ENCODE measurements around the gene ID1. TPM values are rescaled to one million over a fixed set of nuclear protein-coding genes. Genes with fewer than 3 reads are reported as not detected.

Gene ID1, protein sequence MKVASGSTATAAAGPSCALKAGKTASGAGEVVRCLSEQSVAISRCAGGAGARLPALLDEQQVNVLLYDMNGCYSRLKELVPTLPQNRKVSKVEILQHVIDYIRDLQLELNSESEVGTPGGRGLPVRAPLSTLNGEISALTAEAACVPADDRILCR
- total RNA-seq (2021) (88.8 to 158 TPM (median 149 TPM) in 3 replicates), Bru-seq, nascent RNA (percentile 99 among the genes with signal in this experiment)
- long read RNA-seq, experiment 1, transcript ID1-201 (1 exons, 1,233 nt), result minor isoform, 8 of 84 reads
- long read RNA-seq, experiment 1, transcript ID1-202 (2 exons, 994 nt), result major isoform, 74 of 84 reads
- long read RNA-seq, experiment 1, partial matches to known transcripts, result 0 of 84 reads
- long read RNA-seq, experiment 1, other reads (novel, unspliced or antisense), result 2 of 84 reads
- long read RNA-seq, experiment 2, transcript ID1-201 (1 exons, 1,233 nt), result minor isoform, 9 of 158 reads
- long read RNA-seq, experiment 2, transcript ID1-202 (2 exons, 994 nt), result major isoform, 149 of 158 reads
- long read RNA-seq, experiment 2, partial matches to known transcripts, result 0 of 158 reads
- long read RNA-seq, experiment 2, other reads (novel, unspliced or antisense), result 0 of 158 reads
- long read RNA-seq, experiment 3, partial matches to known transcripts, result 0 of 2 reads
- long read RNA-seq, experiment 3, other reads (novel, unspliced or antisense), result 0 of 2 reads

DNA sequence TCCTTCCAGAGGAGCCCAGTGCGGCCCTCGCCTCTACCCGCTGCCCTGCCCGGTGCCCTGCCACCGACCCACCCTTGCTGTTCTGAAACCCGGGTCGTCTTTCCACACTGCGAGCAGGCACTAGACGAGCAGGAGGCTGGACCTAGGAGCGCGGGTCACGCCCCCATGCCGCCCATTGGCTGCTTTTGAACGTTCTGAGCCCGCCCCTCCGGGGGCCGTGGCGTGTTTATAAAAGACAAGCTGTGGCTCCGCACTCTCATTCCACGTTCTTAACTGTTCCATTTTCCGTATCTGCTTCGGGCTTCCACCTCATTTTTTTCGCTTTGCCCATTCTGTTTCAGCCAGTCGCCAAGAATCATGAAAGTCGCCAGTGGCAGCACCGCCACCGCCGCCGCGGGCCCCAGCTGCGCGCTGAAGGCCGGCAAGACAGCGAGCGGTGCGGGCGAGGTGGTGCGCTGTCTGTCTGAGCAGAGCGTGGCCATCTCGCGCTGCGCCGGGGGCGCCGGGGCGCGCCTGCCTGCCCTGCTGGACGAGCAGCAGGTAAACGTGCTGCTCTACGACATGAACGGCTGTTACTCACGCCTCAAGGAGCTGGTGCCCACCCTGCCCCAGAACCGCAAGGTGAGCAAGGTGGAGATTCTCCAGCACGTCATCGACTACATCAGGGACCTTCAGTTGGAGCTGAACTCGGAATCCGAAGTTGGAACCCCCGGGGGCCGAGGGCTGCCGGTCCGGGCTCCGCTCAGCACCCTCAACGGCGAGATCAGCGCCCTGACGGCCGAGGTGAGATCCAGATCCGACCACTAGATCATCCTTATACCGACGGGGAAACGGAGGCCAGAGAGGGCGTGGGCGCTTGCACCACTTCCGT lies at the start of gene ID1:
ID1 (plus strand) TSS at position 259 of the 871 bp plus-strand sequence; CDS start at position 358, 99 bp downstream.
- H3K36me3 Mint-ChIP-seq, result peaks cover 8% of the 10 kb centered on the region
- peaks cover 42% of the 10 kb centered on the region for H3K4me1 Mint-ChIP-seq
- ATAC-seq (peak; percentile 54), DNase-seq (ENCODE audit: low spot score) (peak; percentile 95)
- peaks cover 2% of the 10 kb centered on the region; the same call in 1 of the 2 replicates for H3K27me3 Mint-ChIP-seq (ENCODE audit: low read depth)
- H3K27ac Mint-ChIP-seq, result peak within 1 kb of the TSS; percentile 99
- H3K9me3 Mint-ChIP-seq, result no peaks in the 10 kb centered on the region
- ChIA-PET POLR2A (interaction anchor here (1.0 to 6.4 kb wide), 13 partner anchors 10 to 115 kb away, joined by 3 to 73 read pairs (median 6); no protein-coding TSS in a partner anchor), CTCF (interaction anchor here (1.0 to 17.0 kb wide), 9 partner anchors 7 to 118 kb away, joined by 5 to 927 read pairs (median 13); no protein-coding TSS in a partner anchor)
- peak within 1 kb of the TSS; percentile 96 for H3K4me3 Mint-ChIP-seq
- TF ChIP-seq, protein P1, sequence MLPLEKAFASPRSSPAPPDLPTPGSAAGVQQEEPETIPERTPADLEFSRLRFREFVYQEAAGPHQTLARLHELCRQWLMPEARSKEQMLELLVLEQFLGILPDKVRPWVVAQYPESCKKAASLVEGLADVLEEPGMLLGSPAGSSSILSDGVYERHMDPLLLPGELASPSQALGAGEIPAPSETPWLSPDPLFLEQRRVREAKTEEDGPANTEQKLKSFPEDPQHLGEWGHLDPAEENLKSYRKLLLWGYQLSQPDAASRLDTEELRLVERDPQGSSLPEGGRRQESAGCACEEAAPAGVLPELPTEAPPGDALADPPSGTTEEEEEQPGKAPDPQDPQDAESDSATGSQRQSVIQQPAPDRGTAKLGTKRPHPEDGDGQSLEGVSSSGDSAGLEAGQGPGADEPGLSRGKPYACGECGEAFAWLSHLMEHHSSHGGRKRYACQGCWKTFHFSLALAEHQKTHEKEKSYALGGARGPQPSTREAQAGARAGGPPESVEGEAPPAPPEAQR (CRISPR knock-in tag; IDR thresholded peaks at IDR 0.05), result no peak
- TF ChIP-seq ZNF396 (CRISPR knock-in tag; IDR thresholded peaks at IDR 0.05; ENCODE audit: borderline replicate concordance), result no peak
- TF ChIP-seq, protein P2, sequence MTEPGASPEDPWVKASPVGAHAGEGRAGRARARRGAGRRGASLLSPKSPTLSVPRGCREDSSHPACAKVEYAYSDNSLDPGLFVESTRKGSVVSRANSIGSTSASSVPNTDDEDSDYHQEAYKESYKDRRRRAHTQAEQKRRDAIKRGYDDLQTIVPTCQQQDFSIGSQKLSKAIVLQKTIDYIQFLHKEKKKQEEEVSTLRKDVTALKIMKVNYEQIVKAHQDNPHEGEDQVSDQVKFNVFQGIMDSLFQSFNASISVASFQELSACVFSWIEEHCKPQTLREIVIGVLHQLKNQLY (CRISPR knock-in tag; IDR thresholded peaks at IDR 0.05), result no peak; the same call in 1 of the 2 replicates
- no peak for TF ChIP-seq KAT7 (CRISPR knock-in tag; IDR thresholded peaks at IDR 0.05; ENCODE audit: borderline replicate concordance)
- TF ChIP-seq TEAD1 (CRISPR knock-in tag; IDR thresholded peaks at IDR 0.05), result peak; percentile 60
- peak; percentile 86 for TF ChIP-seq GABPB1 (CRISPR knock-in tag; IDR thresholded peaks at IDR 0.05)
- no peak for TF ChIP-seq JAZF1 (CRISPR knock-in tag; IDR thresholded peaks at IDR 0.05)
- TF ChIP-seq SMAD3 (CRISPR knock-in tag; IDR thresholded peaks at IDR 0.05; ENCODE audit: borderline replicate concordance), result no peak
- no peak for TF ChIP-seq NFE2L1 (CRISPR knock-in tag; IDR thresholded peaks at IDR 0.05)
- TF ChIP-seq, protein P3, sequence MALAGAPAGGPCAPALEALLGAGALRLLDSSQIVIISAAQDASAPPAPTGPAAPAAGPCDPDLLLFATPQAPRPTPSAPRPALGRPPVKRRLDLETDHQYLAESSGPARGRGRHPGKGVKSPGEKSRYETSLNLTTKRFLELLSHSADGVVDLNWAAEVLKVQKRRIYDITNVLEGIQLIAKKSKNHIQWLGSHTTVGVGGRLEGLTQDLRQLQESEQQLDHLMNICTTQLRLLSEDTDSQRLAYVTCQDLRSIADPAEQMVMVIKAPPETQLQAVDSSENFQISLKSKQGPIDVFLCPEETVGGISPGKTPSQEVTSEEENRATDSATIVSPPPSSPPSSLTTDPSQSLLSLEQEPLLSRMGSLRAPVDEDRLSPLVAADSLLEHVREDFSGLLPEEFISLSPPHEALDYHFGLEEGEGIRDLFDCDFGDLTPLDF (CRISPR knock-in tag; IDR thresholded peaks at IDR 0.05), result 0 out of 2 replicates have a peak, but pooled peaks have one; percentile 44
- TF ChIP-seq NR3C1 (CRISPR knock-in tag; conservative IDR thresholded peaks at IDR 0.05; ENCODE audit: low read depth), result no peak
- TF ChIP-seq ZNF512 (CRISPR knock-in tag; IDR thresholded peaks at IDR 0.05; ENCODE audit: borderline replicate concordance), result no peak
- TF ChIP-seq, protein P4, sequence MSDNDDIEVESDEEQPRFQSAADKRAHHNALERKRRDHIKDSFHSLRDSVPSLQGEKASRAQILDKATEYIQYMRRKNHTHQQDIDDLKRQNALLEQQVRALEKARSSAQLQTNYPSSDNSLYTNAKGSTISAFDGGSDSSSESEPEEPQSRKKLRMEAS (CRISPR knock-in tag; IDR thresholded peaks at IDR 0.05), result peak; percentile 73
- TF ChIP-seq MXD4 (CRISPR knock-in tag; IDR thresholded peaks at IDR 0.05; ENCODE audit: borderline replicate concordance), result no peak
- TF ChIP-seq ZNF138 (CRISPR knock-in tag; conservative IDR thresholded peaks at IDR 0.05), result no peak
- TF ChIP-seq GTF2I (CRISPR knock-in tag; conservative IDR thresholded peaks at IDR 0.05), result no peak
- peak; percentile 32; the same call in 1 of the 2 replicates for TF ChIP-seq ZNF281 (CRISPR knock-in tag; IDR thresholded peaks at IDR 0.05)
- no peak for TF ChIP-seq NR2C2 (CRISPR knock-in tag; IDR thresholded peaks at IDR 0.05)
- no peak for TF ChIP-seq CREM (CRISPR knock-in tag; IDR thresholded peaks at IDR 0.05)
- no peak for TF ChIP-seq ZNF263 (CRISPR knock-in tag; IDR thresholded peaks at IDR 0.05; ENCODE audit: low read depth)
- TF ChIP-seq MYBL2 (CRISPR knock-in tag; IDR thresholded peaks at IDR 0.05), result no peak
- TF ChIP-seq, protein P5, sequence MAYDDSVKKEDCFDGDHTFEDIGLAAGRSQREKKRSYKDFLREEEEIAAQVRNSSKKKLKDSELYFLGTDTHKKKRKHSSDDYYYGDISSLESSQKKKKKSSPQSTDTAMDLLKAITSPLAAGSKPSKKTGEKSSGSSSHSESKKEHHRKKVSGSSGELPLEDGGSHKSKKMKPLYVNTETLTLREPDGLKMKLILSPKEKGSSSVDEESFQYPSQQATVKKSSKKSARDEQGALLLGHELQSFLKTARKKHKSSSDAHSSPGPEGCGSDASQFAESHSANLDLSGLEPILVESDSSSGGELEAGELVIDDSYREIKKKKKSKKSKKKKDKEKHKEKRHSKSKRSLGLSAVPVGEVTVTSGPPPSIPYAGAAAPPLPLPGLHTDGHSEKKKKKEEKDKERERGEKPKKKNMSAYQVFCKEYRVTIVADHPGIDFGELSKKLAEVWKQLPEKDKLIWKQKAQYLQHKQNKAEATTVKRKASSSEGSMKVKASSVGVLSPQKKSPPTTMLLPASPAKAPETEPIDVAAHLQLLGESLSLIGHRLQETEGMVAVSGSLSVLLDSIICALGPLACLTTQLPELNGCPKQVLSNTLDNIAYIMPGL (CRISPR knock-in tag; IDR thresholded peaks at IDR 0.05), result 0 out of 2 replicates have a peak, but pooled peaks have one; percentile 61
- TF ChIP-seq, protein P6, sequence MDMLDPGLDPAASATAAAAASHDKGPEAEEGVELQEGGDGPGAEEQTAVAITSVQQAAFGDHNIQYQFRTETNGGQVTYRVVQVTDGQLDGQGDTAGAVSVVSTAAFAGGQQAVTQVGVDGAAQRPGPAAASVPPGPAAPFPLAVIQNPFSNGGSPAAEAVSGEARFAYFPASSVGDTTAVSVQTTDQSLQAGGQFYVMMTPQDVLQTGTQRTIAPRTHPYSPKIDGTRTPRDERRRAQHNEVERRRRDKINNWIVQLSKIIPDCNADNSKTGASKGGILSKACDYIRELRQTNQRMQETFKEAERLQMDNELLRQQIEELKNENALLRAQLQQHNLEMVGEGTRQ (CRISPR knock-in tag; IDR thresholded peaks at IDR 0.05), result peak; percentile 31; the same call in 1 of the 2 replicates

All from WTC11 (cell line).